ENCODE measurements around the gene SERPINE1.

DNA sequence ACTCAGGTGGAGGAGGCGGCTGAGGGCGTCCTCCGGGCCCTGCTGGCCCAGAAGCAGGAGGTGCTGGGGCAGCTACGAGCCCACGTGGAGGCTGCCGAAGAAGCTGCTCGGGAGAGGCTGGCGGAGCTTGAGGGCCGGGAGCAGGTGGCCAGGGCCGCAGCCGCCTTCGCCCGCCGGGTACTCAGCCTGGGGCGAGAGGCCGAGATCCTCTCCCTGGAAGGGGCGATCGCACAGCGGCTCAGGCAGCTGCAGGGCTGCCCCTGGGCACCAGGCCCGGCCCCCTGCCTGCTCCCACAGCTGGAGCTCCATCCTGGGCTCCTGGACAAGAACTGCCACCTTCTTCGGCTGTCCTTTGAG, 38.9 kb upstream of the SERPINE1 start:
- TF ChIP-seq, protein P1, sequence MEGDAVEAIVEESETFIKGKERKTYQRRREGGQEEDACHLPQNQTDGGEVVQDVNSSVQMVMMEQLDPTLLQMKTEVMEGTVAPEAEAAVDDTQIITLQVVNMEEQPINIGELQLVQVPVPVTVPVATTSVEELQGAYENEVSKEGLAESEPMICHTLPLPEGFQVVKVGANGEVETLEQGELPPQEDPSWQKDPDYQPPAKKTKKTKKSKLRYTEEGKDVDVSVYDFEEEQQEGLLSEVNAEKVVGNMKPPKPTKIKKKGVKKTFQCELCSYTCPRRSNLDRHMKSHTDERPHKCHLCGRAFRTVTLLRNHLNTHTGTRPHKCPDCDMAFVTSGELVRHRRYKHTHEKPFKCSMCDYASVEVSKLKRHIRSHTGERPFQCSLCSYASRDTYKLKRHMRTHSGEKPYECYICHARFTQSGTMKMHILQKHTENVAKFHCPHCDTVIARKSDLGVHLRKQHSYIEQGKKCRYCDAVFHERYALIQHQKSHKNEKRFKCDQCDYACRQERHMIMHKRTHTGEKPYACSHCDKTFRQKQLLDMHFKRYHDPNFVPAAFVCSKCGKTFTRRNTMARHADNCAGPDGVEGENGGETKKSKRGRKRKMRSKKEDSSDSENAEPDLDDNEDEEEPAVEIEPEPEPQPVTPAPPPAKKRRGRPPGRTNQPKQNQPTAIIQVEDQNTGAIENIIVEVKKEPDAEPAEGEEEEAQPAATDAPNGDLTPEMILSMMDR (IDR thresholded peaks at IDR 0.05): no peak
- no peak for TF ChIP-seq POLR2A (IDR thresholded peaks at IDR 0.05)

Measured in lower leg skin (tissue), 3 donors.